Sigmoid colon (tissue), 4 donors: Measurements from ENCODE around the gene FOXL3.

Experiments
- POLR2A ChIP-seq, 2 donors: fragments of 450-650 bp; IDR thresholded peaks; one replicate each; pipeline ENCODE4 v1.6.1; 2016; ENCODE audit warnings: antibody characterized with exemption in 2 of 2, mild to moderate bottlenecking in 2 of 2, moderate library complexity in 2 of 2
- POLR2AphosphoS5 ChIP-seq, 4 donors: sonication (generic); formaldehyde crosslinking; IDR thresholded peaks; one replicate each; pipeline ENCODE4 v1.6.1; 2017; ENCODE audit warnings: antibody characterized with exemption in 4 of 4
- TF ChIP-seq, protein P1 (sequence below), 4 experiments: fragments of 450-650 bp in 3 of 4; fragments of 200-600 bp in 1 of 4; IDR thresholded peaks; one replicate each; pipeline ENCODE4 v1.5.1; 2016 to 2019; ENCODE audit warnings: antibody characterized with exemption in 4 of 4, mild to moderate bottlenecking in 3 of 4, moderate library complexity in 2 of 4

DNA sequence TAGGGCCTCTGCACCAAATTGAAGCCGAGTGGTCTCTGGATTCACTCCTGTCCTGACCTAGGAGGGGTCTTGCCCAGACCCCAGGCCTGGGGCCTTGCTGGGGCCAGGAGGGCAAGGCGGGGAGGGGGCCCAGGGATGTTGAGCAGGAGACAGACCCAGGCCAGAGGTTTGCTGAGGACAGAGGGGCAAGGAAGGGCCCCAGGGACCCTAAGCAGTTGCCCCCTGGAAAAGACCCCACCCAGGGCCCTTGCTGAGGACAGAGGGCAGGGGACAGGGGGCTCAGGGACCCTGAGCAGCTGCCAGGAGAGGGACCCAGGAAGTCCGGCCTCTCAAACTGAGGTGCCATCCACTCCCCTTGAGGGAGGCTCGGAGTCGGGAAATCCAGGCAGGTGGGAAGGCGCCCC, 32.7 kb downstream of the FOXL3 start:
- TF ChIP-seq, protein P1, sequence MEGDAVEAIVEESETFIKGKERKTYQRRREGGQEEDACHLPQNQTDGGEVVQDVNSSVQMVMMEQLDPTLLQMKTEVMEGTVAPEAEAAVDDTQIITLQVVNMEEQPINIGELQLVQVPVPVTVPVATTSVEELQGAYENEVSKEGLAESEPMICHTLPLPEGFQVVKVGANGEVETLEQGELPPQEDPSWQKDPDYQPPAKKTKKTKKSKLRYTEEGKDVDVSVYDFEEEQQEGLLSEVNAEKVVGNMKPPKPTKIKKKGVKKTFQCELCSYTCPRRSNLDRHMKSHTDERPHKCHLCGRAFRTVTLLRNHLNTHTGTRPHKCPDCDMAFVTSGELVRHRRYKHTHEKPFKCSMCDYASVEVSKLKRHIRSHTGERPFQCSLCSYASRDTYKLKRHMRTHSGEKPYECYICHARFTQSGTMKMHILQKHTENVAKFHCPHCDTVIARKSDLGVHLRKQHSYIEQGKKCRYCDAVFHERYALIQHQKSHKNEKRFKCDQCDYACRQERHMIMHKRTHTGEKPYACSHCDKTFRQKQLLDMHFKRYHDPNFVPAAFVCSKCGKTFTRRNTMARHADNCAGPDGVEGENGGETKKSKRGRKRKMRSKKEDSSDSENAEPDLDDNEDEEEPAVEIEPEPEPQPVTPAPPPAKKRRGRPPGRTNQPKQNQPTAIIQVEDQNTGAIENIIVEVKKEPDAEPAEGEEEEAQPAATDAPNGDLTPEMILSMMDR (IDR thresholded peaks at IDR 0.05) = no peak
- no peak for TF ChIP-seq POLR2AphosphoS5 (IDR thresholded peaks at IDR 0.05)
- TF ChIP-seq POLR2A (IDR thresholded peaks at IDR 0.05) = no peak
